ENCODE measurements around the gene WBP2.

The WBP2 gene

GRCh38 chr17:75824666-75825065, 30.5 kb downstream of the WBP2 start:
- no peak overlapping the region for H3K4me3 ChIP-seq (ENCODE audit: low read depth, low read length)
- no peak for DNase-seq (ENCODE audit: low read depth)
- TF ChIP-seq, protein P1, sequence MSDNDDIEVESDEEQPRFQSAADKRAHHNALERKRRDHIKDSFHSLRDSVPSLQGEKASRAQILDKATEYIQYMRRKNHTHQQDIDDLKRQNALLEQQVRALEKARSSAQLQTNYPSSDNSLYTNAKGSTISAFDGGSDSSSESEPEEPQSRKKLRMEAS (IDR thresholded peaks at IDR 0.05; ENCODE audit: low read depth, low read length): no peak
- TF ChIP-seq, protein P2, sequence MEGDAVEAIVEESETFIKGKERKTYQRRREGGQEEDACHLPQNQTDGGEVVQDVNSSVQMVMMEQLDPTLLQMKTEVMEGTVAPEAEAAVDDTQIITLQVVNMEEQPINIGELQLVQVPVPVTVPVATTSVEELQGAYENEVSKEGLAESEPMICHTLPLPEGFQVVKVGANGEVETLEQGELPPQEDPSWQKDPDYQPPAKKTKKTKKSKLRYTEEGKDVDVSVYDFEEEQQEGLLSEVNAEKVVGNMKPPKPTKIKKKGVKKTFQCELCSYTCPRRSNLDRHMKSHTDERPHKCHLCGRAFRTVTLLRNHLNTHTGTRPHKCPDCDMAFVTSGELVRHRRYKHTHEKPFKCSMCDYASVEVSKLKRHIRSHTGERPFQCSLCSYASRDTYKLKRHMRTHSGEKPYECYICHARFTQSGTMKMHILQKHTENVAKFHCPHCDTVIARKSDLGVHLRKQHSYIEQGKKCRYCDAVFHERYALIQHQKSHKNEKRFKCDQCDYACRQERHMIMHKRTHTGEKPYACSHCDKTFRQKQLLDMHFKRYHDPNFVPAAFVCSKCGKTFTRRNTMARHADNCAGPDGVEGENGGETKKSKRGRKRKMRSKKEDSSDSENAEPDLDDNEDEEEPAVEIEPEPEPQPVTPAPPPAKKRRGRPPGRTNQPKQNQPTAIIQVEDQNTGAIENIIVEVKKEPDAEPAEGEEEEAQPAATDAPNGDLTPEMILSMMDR (IDR thresholded peaks at IDR 0.05; ENCODE audit: low read depth, low read length): no peak
- TF ChIP-seq MYC (IDR thresholded peaks at IDR 0.05; ENCODE audit: low read depth, low read length): no peak

GRCh38 chr17:75824050-75824552, 31.0 kb downstream of the WBP2 start:
- no peak for TF ChIP-seq POLR2A (IDR thresholded peaks at IDR 0.05; ENCODE audit: extremely low read depth, insufficient read length)
- TF ChIP-seq, protein P2 (IDR thresholded peaks at IDR 0.05; ENCODE audit: low read depth, low read length): no peak
- TF ChIP-seq, protein P1 (IDR thresholded peaks at IDR 0.05; ENCODE audit: low read depth, low read length): no peak
- TF ChIP-seq MYC (IDR thresholded peaks at IDR 0.05; ENCODE audit: low read depth, low read length): no peak
- DNase-seq (ENCODE audit: low read depth): no peak
- H3K4me3 ChIP-seq (ENCODE audit: low read depth, low read length): no peak overlapping the region

- H3K4me3 ChIP-seq (ENCODE audit: low read depth, low read length): no peak overlapping the region
- no peak for DNase-seq (ENCODE audit: low read depth)
- TF ChIP-seq, protein P1 (IDR thresholded peaks at IDR 0.05; ENCODE audit: low read depth, low read length): no peak
- TF ChIP-seq MYC (IDR thresholded peaks at IDR 0.05; ENCODE audit: low read depth, low read length) (no peak), POLR2A (IDR thresholded peaks at IDR 0.05; ENCODE audit: extremely low read depth, insufficient read length) (no peak)
- TF ChIP-seq, protein P2 (IDR thresholded peaks at IDR 0.05; ENCODE audit: low read depth, low read length): no peak
These were observed 31.7 kb downstream of the WBP2 start for GRCh38 chr17:75823257-75824041.

- H3K4me3 ChIP-seq (ENCODE audit: low read depth, low read length): no peak overlapping the region
- TF ChIP-seq POLR2A (IDR thresholded peaks at IDR 0.05; ENCODE audit: extremely low read depth, insufficient read length): no peak
- TF ChIP-seq, protein P1 (IDR thresholded peaks at IDR 0.05; ENCODE audit: low read depth, low read length): no peak
- TF ChIP-seq MYC (IDR thresholded peaks at IDR 0.05; ENCODE audit: low read depth, low read length): no peak
- TF ChIP-seq, protein P2 (IDR thresholded peaks at IDR 0.05; ENCODE audit: low read depth, low read length): no peak
These were observed 32.4 kb downstream of the WBP2 start for GRCh38 chr17:75822800-75823166.

DNA sequence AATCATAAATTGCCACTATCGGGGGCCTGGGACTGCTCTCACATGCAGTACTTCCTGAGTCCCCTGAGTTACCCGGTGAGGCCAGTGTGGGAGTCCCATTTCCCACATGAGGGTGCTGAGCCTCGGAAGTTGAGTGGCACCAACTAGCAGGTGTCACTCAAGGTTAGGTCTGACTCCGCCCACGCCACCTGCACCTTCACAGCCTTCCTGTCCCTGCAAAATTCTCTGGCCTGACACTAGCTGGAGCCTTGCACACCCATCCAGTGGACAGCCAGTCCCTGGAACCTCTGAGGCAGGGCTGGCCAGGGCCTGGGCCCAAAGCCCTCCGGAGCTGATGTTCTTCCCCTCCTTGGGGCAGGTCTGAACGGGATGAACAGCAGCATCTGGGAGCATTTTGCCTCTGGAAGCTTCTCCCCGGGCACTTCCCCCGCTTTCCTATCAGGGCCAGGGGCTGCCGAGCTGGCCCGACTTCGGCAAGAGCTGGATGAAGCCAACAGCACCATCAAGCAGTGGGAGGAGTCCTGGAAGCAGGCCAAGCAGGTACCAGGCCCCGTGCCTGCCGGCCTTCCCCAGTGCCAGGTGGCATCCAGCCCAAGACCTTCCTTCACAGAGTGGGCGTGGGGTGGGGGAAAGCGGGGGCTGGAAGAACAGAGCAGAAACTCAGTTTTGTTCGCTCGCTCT, 32.9 kb downstream of the WBP2 start:
- H3K4me3 ChIP-seq (ENCODE audit: low read depth, low read length): no peak overlapping the region
- TF ChIP-seq, protein P2 (IDR thresholded peaks at IDR 0.05; ENCODE audit: low read depth, low read length): no peak
- TF ChIP-seq, protein P1 (IDR thresholded peaks at IDR 0.05; ENCODE audit: low read depth, low read length): no peak
- TF ChIP-seq MYC (IDR thresholded peaks at IDR 0.05; ENCODE audit: low read depth, low read length) (no peak), POLR2A (IDR thresholded peaks at IDR 0.05; ENCODE audit: extremely low read depth, insufficient read length) (no peak)
- no peak for DNase-seq (ENCODE audit: low read depth)

More at GRCh38 chr17:75822800-75823166, 32.4 kb downstream of the WBP2 start:
- no peak for DNase-seq (ENCODE audit: low read depth)

All from NB4 (cell line).